Activated naive CD4-positive, alpha-beta T cell treated with anti-CD3 and anti-CD28 coated beads, Interleukin-2, amount 10 ng/mL, durations not matched to agents 5 hours and 36 hours (primary cell): Measurements from ENCODE around the gene MGARP. TPM values are rescaled to one million over a fixed set of nuclear protein-coding genes. Genes with fewer than 3 reads are reported as not detected.

Experiments used
- total RNA-seq, 2 experiments: library from RNA; stranded (reverse); gene quantifications; one replicate each; pipeline ENCODE4 v1.2.3, GENCODE V29; 2021

MGARP gene
- not detected for total RNA-seq

GRCh38 chr4:139279760-139280620 lies at the start of gene MGARP:
MGARP (minus strand) TSS chr4:139280225; CDS start chr4:139280158, 67 bp downstream.

DNA sequence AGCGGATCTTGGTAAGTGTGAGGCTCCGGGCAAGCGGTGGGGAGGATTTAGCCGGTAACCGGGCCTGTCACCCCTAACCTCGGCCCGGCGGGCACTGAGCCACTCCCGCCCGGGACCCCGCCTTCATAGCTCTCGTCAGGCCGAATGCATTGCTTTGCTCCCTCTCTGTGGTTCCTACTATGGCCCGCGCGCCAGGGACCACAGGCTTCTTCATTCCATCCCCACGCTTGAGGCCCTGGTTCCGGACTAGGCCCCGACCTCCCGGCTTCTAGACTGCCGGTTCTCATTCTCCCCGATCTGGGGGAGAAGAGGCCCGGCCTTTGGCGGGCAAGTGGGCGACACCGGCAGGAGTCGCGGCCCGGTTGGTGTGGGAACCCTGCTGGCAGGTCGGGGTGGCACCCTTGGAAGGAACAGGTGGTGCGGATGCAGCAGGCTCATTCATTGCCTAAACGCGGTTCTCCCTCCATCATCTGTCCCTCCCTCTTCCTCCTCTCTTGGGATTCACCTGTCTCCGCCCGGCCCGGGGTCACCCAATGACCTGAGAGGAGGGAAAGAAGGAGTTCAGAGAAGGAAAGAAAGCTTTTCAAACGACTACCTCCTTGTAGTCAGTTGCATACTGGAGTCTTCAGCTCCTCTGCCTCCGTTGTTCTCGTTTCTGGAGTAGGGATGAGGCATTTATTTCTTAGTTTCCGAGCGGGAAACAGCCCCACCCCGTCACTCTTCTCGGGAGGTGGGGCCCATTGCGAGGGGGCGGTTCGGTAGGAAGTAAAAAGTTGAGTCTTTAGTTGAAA lies 22.0 kb upstream of the MGARP start, which contains the start of gene NDUFC1:
TSS of gene NDUFC1 (minus strand) at position 657 of the 791 bp plus-strand sequence. CDS start 6,679 bp downstream, outside the sequence.

DNA sequence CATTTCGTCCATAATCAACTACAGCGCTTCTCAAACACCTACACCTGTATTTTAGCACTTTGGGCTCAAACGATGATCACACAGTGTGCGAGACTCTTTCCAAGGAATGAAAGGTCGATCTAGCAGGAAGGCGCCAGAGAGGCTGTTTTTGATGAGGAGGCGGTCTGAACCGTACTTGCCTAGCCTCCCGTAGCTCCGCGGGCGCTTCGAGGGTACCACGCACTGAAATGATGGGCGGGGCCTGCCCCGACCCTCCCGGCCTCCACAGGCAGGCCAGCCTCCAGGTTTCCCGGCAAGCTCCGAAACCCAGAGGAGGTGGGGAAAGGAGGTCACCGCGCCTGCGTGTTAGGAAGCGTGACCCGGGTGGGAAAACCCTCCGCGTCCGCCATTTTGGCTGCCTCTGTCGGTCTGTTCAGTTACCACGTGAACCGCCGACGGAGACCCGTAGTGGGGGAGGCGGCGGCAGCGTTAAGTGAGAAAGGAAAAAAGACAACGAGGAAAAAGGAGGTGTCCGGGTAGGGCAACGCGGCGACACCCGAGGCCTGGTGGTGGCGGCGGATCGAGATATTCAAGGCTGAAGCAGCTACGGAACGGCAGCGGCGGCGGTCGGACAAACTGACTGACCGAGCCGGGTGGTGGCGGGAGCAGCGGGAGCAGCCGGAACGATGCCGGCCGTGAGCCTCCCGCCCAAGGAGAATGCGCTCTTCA lies 21.2 kb upstream of the MGARP start, which contains the start of gene NAA15:
TSS of gene NAA15 (plus strand) at position 393 of the 708 bp plus-strand sequence. CDS start at position 666, 273 bp downstream.

Other genes with a start within 250 kb of the MGARP start
- 10 to 100 TPM; 42.5 to 44.1 TPM for gene ELF2, start 103.0 kb downstream of the MGARP start, total RNA-seq
- gene NAA15, start 21.3 kb upstream of the MGARP start, total RNA-seq, result 10 to 100 TPM; 40.6 to 42.2 TPM
- gene NDUFC1, start 22.3 kb upstream of the MGARP start, total RNA-seq, result 10 to 100 TPM; 32.2 to 33.2 TPM
- gene RAB33B, start 173.9 kb upstream of the MGARP start, total RNA-seq, result 1 to 10 TPM; 7.3 to 8.0 TPM